ENCODE results near the gene DNAJC2.

GRCh38 chr7:103299660-103300059 lies 44.9 kb downstream of the DNAJC2 start:
- TF ChIP-seq CTCF (IDR thresholded peaks at IDR 0.05; ENCODE audit: poor library complexity, severe bottlenecking) (no peak), TAF1 (IDR thresholded peaks at IDR 0.05; ENCODE audit: low read depth) (no peak), EZH2 (IDR thresholded peaks at IDR 0.05; ENCODE audit: borderline replicate concordance, insufficient read depth, low read length, poor library complexity, severe bottlenecking) (no peak), EP300 (conservative IDR thresholded peaks at IDR 0.05; ENCODE audit: poor library complexity, severe bottlenecking) (no peak), POLR2AphosphoS5 (IDR thresholded peaks at IDR 0.05) (no peak), SMC3 (conservative IDR thresholded peaks at IDR 0.05; ENCODE audit: poor library complexity) (no peak), MXI1 (conservative IDR thresholded peaks at IDR 0.05; ENCODE audit: poor library complexity, severe bottlenecking) (no peak), RAD21 (conservative IDR thresholded peaks at IDR 0.05) (no peak)
